Uterus (tissue), 4 donors: Measurements from ENCODE around the gene GNAO1. TPM values are rescaled to one million over a fixed set of nuclear protein-coding genes. Genes with fewer than 3 reads are reported as not detected.

ENCODE experiments used
- DNase-seq, 2 donors: peaks; one replicate each; pipeline ENCODE4 v3.0.0-alpha.2; 2019 to 2020
- H3K27ac ChIP-seq, 2 donors: fragments of 200-600 bp; sonication (generic); 1 replicate in 1 of 2; 2 replicates in 1 of 2; pipeline ENCODE4 v1.5.1; 2016 to 2018
- H3K27me3 ChIP-seq, 2 donors: fragments of 200-600 bp; sonication (generic); one replicate each; pipeline ENCODE4 v1.5.1; 2018 to 2019; ENCODE audit warnings: control low read depth in 1 of 2
- H3K36me3 ChIP-seq, 2 donors: fragments of 200-600 bp; sonication (generic); one replicate each; pipeline ENCODE4 v1.5.1; 2019; ENCODE audit warnings: control low read depth in 1 of 2
- H3K4me1 ChIP-seq, 2 donors: fragments of 200-600 bp; sonication (generic); one replicate each; pipeline ENCODE4 v1.5.1; 2018 to 2019; ENCODE audit warnings: control low read depth in 1 of 2
- H3K4me3 ChIP-seq, 2 donors: fragments of 200-600 bp; sonication (generic); 1 replicate in 1 of 2; 2 replicates in 1 of 2; pipeline ENCODE4 v1.5.1; 2018 to 2019; ENCODE audit warnings: mild to moderate bottlenecking in 1 of 2
- H3K9me3 ChIP-seq, 2 donors: fragments of 200-600 bp; sonication (generic); one replicate each; pipeline ENCODE4 v1.5.1; 2019; ENCODE audit warnings: control low read depth in 1 of 2
- CTCF ChIP-seq, 4 experiments: fragments of 200-600 bp in 2 of 4; fragments of 450-650 bp in 2 of 4; sonication (generic) in 2 of 4; IDR thresholded peaks; one replicate each; pipeline ENCODE4 v1.5.1; 2016 to 2019; ENCODE audit warnings: antibody characterized with exemption in 4 of 4, mild to moderate bottlenecking in 2 of 4, moderate library complexity in 1 of 4
- POLR2A ChIP-seq, 2 donors: fragments of 450-650 bp; IDR thresholded peaks; one replicate each; pipeline ENCODE4 v1.6.1; 2016; ENCODE audit warnings: antibody characterized with exemption in 2 of 2, mild to moderate bottlenecking in 1 of 2, moderate library complexity in 1 of 2
- intact Hi-C: fragments of 100-400 bp; cut with DNase I; formaldehyde crosslinking; loops from one replicate; pipeline ENCODE4 v1.15.1; 2023; ENCODE audit warnings: low total_unique reads
- total RNA-seq, 4 donors: library from RNA; depleted of rRNA in 3 of 4; stranded (reverse); fragments of >200 nt in 3 of 4; gene quantifications; one replicate each; pipeline versions ENCODE4 v1.1.0 to v1.2.4, GENCODE V29; 2014 to 2023
- donor health status: DM: yes; HTN: yes; CAD: no.

GNAO1 gene
- total RNA-seq, 4 donors from 2014 or later, result 0.26 to 7.2 (median 1.6) TPM; not detected in 1

DNA sequence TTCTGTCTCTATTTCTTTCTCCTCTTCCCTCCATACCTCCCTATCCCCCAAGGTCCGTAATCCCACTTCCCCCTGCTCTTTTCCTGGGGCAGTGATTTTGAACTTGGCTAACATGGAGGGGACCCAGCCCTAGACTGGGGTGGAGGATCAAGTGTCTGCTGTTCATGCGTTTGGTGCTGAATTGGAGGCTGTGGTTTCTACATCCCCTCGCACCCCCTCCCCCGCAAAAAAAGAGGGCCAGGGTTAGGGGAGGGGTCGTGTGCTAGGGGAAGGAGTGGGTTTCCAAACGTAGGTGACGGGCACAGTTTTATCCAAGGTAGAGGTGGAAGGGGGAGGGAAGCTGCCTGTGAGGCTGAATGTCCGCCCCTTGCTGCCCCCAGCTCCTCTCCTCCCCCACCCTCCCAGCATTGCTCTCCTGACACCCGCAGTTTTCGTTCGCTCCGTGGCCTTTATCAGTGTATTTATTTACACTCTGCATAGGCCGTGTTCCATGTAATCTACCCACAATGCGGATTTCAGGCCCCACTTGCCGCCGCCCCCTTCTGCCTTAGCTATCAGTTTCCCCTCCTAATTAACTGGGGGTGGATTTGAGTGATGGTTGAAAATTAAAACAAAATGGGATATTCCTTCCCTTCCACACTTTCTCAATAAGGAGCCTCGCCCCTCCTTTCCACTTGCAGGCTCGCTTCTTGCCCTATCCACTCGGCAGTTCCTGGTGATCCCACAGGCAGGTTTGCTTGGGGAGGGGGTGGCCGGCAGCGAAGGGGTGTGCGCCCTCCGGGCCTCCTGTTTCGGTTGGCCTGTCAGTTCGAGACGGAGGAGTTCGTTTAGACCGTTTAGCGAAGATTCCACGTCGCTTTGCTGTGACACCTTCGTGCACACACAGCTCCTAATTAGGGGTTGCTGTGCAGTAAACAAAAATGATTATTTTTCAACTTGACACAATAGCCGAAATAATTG lies 2.0 kb downstream of the GNAO1 start:
- no peaks in the 10 kb centered on the region for H3K36me3 ChIP-seq
- intact Hi-C loops, result no loop called here
- no peak overlapping the region for H3K27ac ChIP-seq
- H3K4me3 ChIP-seq, result no peak overlapping the region
- DNase-seq, result no peak
- no peak for TF ChIP-seq POLR2A (IDR thresholded peaks at IDR 0.05)
- no peak for TF ChIP-seq CTCF (IDR thresholded peaks at IDR 0.05)
- no peaks in the 10 kb centered on the region for H3K27me3 ChIP-seq
- peaks cover 0 to 10% of the 10 kb centered on the region in 2 donors for H3K4me1 ChIP-seq
- H3K9me3 ChIP-seq, result no peaks in the 10 kb centered on the region

GRCh38 chr16:56193951-56194726 lies 2.9 kb downstream of the GNAO1 start:
- intact Hi-C loops, result no loop called here
- Histone ChIP-seq H3K4me1 (peaks cover 0 to 10% of the 10 kb centered on the region in 2 donors), H3K4me3 (peak overlapping the region; percentile 13 to 15), H3K27me3 (no peaks in the 10 kb centered on the region), H3K36me3 (no peaks in the 10 kb centered on the region), H3K9me3 (no peaks in the 10 kb centered on the region), H3K27ac (no peak overlapping the region)
- TF ChIP-seq CTCF (IDR thresholded peaks at IDR 0.05) (peak in 1 of 4 experiments; percentile 27), POLR2A (IDR thresholded peaks at IDR 0.05) (no peak)
- peak; percentile 82 to 84 for DNase-seq

DNA sequence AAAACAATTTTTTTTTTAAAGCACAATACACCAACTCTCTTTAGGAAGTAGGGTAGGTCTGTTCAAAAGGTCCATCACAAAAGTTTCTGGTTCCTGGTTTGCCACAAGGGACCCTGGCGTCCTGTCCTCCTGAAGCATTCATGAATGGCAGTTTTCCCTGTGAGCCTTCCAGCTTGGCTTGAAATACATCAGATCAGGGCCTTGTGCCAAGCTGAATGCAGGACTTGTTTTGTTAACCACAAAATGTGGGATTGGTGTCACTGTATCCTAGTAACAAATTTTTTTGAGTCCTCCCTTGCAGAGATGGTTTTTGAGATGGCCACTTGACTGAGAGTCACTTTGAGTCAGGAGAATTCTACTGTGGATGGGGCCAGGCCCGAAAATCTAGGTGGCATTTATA lies 3.9 kb downstream of the GNAO1 start:
- no peak overlapping the region for H3K27ac ChIP-seq
- peaks cover 0 to 10% of the 10 kb centered on the region in 2 donors for H3K4me1 ChIP-seq
- no peaks in the 10 kb centered on the region for H3K27me3 ChIP-seq
- H3K4me3 ChIP-seq, result no peak overlapping the region
- TF ChIP-seq CTCF (IDR thresholded peaks at IDR 0.05) (no peak), POLR2A (IDR thresholded peaks at IDR 0.05) (no peak)
- DNase-seq, result no peak
- H3K9me3 ChIP-seq, result no peaks in the 10 kb centered on the region
- intact Hi-C loops, result no loop called here
- no peaks in the 10 kb centered on the region for H3K36me3 ChIP-seq

- no peak for DNase-seq
- intact Hi-C loops, result no loop called here
- Histone ChIP-seq H3K9me3 (no peaks in the 10 kb centered on the region), H3K36me3 (no peaks in the 10 kb centered on the region), H3K4me3 (no peak overlapping the region), H3K27me3 (no peaks in the 10 kb centered on the region), H3K4me1 (peaks cover 0 to 10% of the 10 kb centered on the region in 2 donors), H3K27ac (no peak overlapping the region)
- TF ChIP-seq POLR2A (IDR thresholded peaks at IDR 0.05), result no peak
- no peak for TF ChIP-seq CTCF (IDR thresholded peaks at IDR 0.05)
Measured at GRCh38 chr16:56196381-56196780, 5.1 kb downstream of the GNAO1 start.
